HepG2 (cell line): Measurements from ENCODE around the gene GPATCH8. TPM values are rescaled to one million over a fixed set of nuclear protein-coding genes. Genes with fewer than 3 reads are reported as not detected.

Experiments used
- CHCHD3 ChIP-seq: sonication (generic); formaldehyde crosslinking; IDR thresholded peaks from 2 replicates; pipeline ENCODE4 v1.8.0; 2022; ENCODE audit warnings: mild to moderate bottlenecking, missing genetic modification reagents, moderate library complexity
- HMGXB4 ChIP-seq, 2 experiments: sonication (generic) in 1 of 2; formaldehyde crosslinking in 1 of 2; IDR thresholded peaks; 2 replicates each; pipeline versions ENCODE4 v1.4.0 to v1.6.1; 2018 to 2020; ENCODE audit warnings: missing genetic modification reagents in 2 of 2, borderline replicate concordance in 1 of 2, low read depth in 1 of 2, mild to moderate bottlenecking in 1 of 2, missing biosample characterization in 1 of 2
- HOXA3 ChIP-seq: sonication (generic); formaldehyde crosslinking; IDR thresholded peaks from 2 replicates; pipeline ENCODE4 v1.5.0; 2020; ENCODE audit warnings: missing genetic modification reagents
- MXD3 ChIP-seq: IDR thresholded peaks from 2 replicates; pipeline ENCODE4 v1.6.1; 2016; ENCODE audit warnings: mild to moderate bottlenecking, missing biosample characterization, missing genetic modification reagents
- MXI1 ChIP-seq: IDR thresholded peaks from 3 replicates; pipeline ENCODE4 v1.6.1; 2012; ENCODE audit warnings: low read depth, low read length, inconsistent platforms, borderline replicate concordance
- RAD21 ChIP-seq: fragments of 450-650 bp; formaldehyde crosslinking; IDR thresholded peaks from 2 replicates; pipeline ENCODE4 v1.5.0; 2020; ENCODE audit warnings: mild to moderate bottlenecking
- SALL1 ChIP-seq: sonication (generic); formaldehyde crosslinking; IDR thresholded peaks from 2 replicates; pipeline ENCODE4 v1.8.0; 2022; ENCODE audit warnings: mild to moderate bottlenecking, missing genetic modification reagents
- SPEN ChIP-seq: sonication (generic); formaldehyde crosslinking; IDR thresholded peaks from 2 replicates; pipeline ENCODE4 v1.5.1; 2020; ENCODE audit warnings: low read depth, mild to moderate bottlenecking, missing genetic modification reagents
- ZBTB43 ChIP-seq: sonication (generic); formaldehyde crosslinking; conservative IDR thresholded peaks from 2 replicates; pipeline ENCODE4 v1.4.0; 2020; ENCODE audit warnings: missing genetic modification reagents
- ZNF142 ChIP-seq: sonication (generic); formaldehyde crosslinking; IDR thresholded peaks from 2 replicates; pipeline ENCODE4 v1.4.0; 2020; ENCODE audit warnings: missing genetic modification reagents
- ZNF263 ChIP-seq: sonication (generic); formaldehyde crosslinking; IDR thresholded peaks from 2 replicates; pipeline ENCODE4 v1.4.0; 2020; ENCODE audit warnings: missing genetic modification reagents
- ZNF329 ChIP-seq: sonication (generic); formaldehyde crosslinking; IDR thresholded peaks from 2 replicates; pipeline ENCODE4 v1.9.0; 2021; ENCODE audit warnings: low read depth, mild to moderate bottlenecking, missing genetic modification reagents
- ZNF333 ChIP-seq: sonication (generic); formaldehyde crosslinking; IDR thresholded peaks from 2 replicates; pipeline ENCODE4 v1.4.0; 2020; ENCODE audit warnings: mild to moderate bottlenecking, missing genetic modification reagents, borderline replicate concordance
- ZNF546 ChIP-seq: sonication (generic); formaldehyde crosslinking; conservative IDR thresholded peaks from 2 replicates; pipeline ENCODE4 v1.8.1; 2023; ENCODE audit warnings: mild to moderate bottlenecking, missing genetic modification reagents
- ZNF572 ChIP-seq: sonication (generic); formaldehyde crosslinking; IDR thresholded peaks from 2 replicates; pipeline ENCODE4 v1.5.1; 2020; ENCODE audit warnings: mild to moderate bottlenecking, missing genetic modification reagents
- ZNF616 ChIP-seq: sonication (generic); formaldehyde crosslinking; IDR thresholded peaks from 2 replicates; pipeline ENCODE4 v1.5.0; 2020; ENCODE audit warnings: low read depth, mild to moderate bottlenecking, missing genetic modification reagents
- ZNF7 ChIP-seq: IDR thresholded peaks from 2 replicates; pipeline ENCODE4 v1.6.1; 2016; ENCODE audit warnings: missing biosample characterization, missing genetic modification reagents
- ZNF75D ChIP-seq: sonication (generic); formaldehyde crosslinking; IDR thresholded peaks from 2 replicates; pipeline ENCODE4 v1.8.1; 2023; ENCODE audit warnings: missing genetic modification reagents, mild to moderate bottlenecking, borderline replicate concordance
- ZSCAN21 ChIP-seq: sonication (generic); formaldehyde crosslinking; IDR thresholded peaks from 2 replicates; pipeline ENCODE4 v1.8.0; 2022; ENCODE audit warnings: mild to moderate bottlenecking, missing genetic modification reagents, moderate library complexity, borderline replicate concordance
- polyA plus RNA-seq, 8 experiments: library from polyadenylated mRNA; depleted of rRNA in 3 of 8; stranded (reverse) in 7 of 8; unstranded in 1 of 8; fragments of >200 nt; fragmentation: Illumina TruSeq in 4 of 8; extraction: Trizol in 4 of 8; gene quantifications; 2 replicates each; pipeline versions ENCODE4 v1.2.1 to v1.2.3, GENCODE V29; 2011 to 2016; ENCODE audit warnings: low read depth in 4 of 8, missing spikeins in 1 of 8, mixed read lengths in 1 of 8; ENCODE audit not compliant: insufficient read depth in 1 of 8
- total RNA-seq, 5 experiments: library from RNA; depleted of rRNA; stranded (reverse); fragments of >200 nt; fragmentation: Illumina TruSeq; extraction: Trizol; gene quantifications; 2 replicates each; pipeline ENCODE4 v1.2.3, GENCODE V29; 2016; ENCODE audit warnings: low read depth in 1 of 5

The GPATCH8 gene
- total and polyA plus RNA-seq, 2 of the 13 experiments (the other 11 are each of a cell fraction or from before 2014, with no cell fraction given), result 20.7 to 21.5 TPM

GRCh38 chr17:44363613-44364159 is 139.5 kb downstream of the GPATCH8 start, which contains the start of gene FAM171A2 (continued):
- TF ChIP-seq CHCHD3 (CRISPR knock-in tag) (0 out of 2 replicates have a peak, but pooled peaks have one; percentile 65), ZNF572 (CRISPR knock-in tag) (no peak), ZNF616 (CRISPR knock-in tag) (peak; percentile 71; the same call in 1 of the 2 replicates), HMGXB4 (CRISPR knock-in tag; IDR thresholded peaks at IDR 0.05; ENCODE audit: borderline replicate concordance in 1 of 2, low read depth in 1 of 2) (peak in 1 of 2 experiments; percentile 79; a peak in 3 of 4 replicates), ZNF7 (CRISPR knock-in tag) (no peak), HOXA3 (CRISPR knock-in tag) (peak; percentile 59; the same call in 1 of the 2 replicates), ZNF333 (CRISPR knock-in tag) (no peak), ZSCAN21 (CRISPR knock-in tag) (peak; percentile 71; the same call in 1 of the 2 replicates), ZNF75D (CRISPR knock-in tag) (no peak), ZNF142 (CRISPR knock-in tag) (peak; percentile 26; the same call in 1 of the 2 replicates), SALL1 (CRISPR knock-in tag) (peak; percentile 35; the same call in 1 of the 2 replicates), MXI1 (peak; percentile 12; the same call in 1 of the 3 replicates), ZNF546 (CRISPR knock-in tag) (0 out of 2 replicates have a peak, but pooled peaks have one; percentile 58), ZNF263 (CRISPR knock-in tag) (0 out of 2 replicates have a peak, but pooled peaks have one; percentile 57), RAD21 (peak; percentile 77), MXD3 (CRISPR knock-in tag) (0 out of 2 replicates have a peak, but pooled peaks have one; percentile 26), ZBTB43 (CRISPR knock-in tag) (0 out of 2 replicates have a peak, but pooled peaks have one; percentile 53), ZNF329 (CRISPR knock-in tag) (peak; percentile 79), SPEN (peak; percentile 36; the same call in 1 of the 2 replicates)
